CD4-positive, alpha-beta T cell treated with Interleukin-1 beta for 1 hour (primary cell): ENCODE data around the gene ING4.
"Not testable (repeated sequence)": the region's sequence is repeated elsewhere in the genome, so short reads cannot be mapped to it uniquely, and the experiment has no call there.

Source experiments
- DNase-seq, 2 donors: peaks; one replicate each; pipeline ENCODE4 v3.0.0-alpha.2; 2020 to 2022

The ING4 gene

GRCh38 chr12:6662906-6663742, at the start of gene ING4:
ING4 (minus strand) TSS chr12:6663119; CDS start chr12:6663101, 18 bp downstream.
- DNase-seq, result peak; percentile 98 to 99

- peak; percentile 42 to 82 for DNase-seq
Measured at GRCh38 chr12:6708960-6709394, 46.1 kb upstream of the ING4 start.

GRCh38 chr12:6708351-6708750, 45.4 kb upstream of the ING4 start:
- not testable (repeated sequence) for DNase-seq

- DNase-seq, result no peak
Measured at GRCh38 chr12:6703631-6704030, 40.7 kb upstream of the ING4 start.

DNA sequence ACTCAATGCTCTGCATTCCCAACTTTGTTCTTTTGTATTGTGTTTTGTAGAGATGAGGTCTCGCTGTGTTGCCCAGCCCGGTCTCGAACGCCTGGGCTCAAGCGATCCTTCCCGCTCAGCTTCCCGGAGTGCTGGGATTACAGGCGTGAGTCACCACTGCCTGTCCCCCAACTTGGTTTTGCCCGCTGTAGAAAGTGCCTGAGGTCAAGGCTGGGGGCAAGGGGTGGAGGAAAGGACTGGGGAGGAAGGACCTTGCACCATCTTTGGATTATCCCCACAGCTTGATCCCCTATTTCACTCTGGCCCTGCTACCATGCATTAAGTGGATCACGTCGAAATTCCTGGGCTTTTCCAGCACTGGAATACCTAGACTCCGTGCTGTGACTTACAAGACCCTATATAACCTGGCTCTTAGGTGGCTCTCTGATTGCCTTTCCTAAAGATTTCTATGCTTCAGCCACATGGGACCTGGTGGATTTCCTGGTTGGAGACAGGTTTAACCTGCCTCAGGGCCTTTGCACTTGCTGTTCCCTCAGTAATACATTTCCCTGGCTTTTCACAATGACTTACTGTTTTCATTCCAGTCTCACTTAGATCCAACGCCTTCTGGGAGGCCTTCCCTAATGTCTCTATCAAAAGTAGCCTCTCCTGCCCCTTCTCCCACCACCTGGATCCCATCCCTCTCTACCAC, 38.3 kb upstream of the ING4 start:
- no peak for DNase-seq

GRCh38 chr12:6700646-6701051, 37.7 kb upstream of the ING4 start, which contains the start of gene PIANP:
PIANP (minus strand) TSS chr12:6700815; CDS start chr12:6698061, 2,754 bp downstream.
- DNase-seq, result peak; percentile 39 to 45

- DNase-seq, result no peak
Measured at GRCh38 chr12:6699989-6700645, 37.2 kb upstream of the ING4 start.

DNA sequence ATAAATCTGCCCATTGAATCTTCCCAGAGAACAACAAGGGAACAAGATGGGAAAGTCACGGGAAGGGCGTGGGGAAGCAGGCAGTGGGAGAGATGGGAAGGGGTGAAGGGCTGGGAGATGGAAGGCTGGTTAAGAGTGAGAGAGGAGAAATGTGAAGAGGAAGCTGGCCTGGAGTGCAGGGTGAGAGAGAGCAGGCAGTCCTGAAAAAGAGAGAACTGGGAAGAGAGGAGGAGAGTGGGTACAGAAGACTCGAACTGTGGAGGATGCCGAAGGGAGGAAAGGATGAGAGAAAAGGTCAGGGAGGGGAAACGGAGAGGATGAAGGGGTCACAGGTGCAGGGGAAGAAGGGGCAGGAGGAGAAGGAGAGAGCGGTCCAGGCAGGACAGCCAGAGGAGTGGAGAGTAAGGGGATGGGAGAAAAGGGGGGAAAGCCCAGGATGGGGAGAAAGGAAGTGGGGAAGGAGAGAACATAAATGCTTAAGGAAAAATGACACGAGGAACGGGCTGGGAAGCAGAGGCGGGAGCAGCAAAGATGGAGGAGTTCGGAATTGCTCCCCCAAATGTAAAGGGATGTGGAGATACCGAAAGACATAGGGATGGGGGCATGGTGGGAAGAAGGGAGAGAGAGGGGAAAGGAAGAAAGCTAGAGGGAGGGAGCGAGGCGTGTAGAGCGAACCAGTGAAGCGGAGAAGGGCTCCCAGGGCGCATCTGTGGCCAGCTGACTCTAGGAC, 36.5 kb upstream of the ING4 start:
- DNase-seq, result no peak

- DNase-seq, result no peak
Measured at GRCh38 chr12:6698352-6699046, 35.6 kb upstream of the ING4 start.

- peak; percentile 17 to 24 for DNase-seq
Measured at GRCh38 chr12:6697584-6698351, 34.8 kb upstream of the ING4 start.

GRCh38 chr12:6696690-6697583, 34.0 kb upstream of the ING4 start:
- DNase-seq, result peak in 1 of 2 donors; percentile 20

GRCh38 chr12:6695313-6696045, 32.6 kb upstream of the ING4 start:
- DNase-seq, result no peak

- no peak for DNase-seq
Measured at GRCh38 chr12:6694701-6695100, 31.8 kb upstream of the ING4 start.

DNA sequence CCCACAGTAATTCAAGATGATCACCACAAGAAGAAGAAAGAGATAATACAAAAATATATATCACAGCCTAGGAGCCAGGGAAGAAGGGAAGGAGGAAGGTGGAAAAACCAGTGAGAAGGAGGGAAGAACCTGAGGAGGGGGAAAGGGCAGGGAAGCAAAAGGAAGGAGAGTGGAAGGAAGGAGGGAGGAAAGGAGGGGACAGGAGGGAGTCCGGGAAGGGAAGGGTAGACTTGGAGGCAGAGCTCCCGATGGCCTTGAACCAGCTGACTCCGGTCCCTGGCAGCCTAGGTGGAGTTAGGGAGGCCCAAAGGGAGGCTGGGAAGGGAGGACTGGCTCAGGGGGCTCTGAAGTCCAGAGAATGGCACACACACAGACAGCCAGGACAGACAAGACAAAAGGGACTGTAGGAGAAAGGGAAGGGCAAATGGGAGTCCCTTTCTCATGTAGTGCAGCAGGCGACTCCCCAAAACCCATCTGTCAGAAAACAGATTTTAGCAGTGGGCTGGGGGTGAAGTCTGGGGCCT, 31.0 kb upstream of the ING4 start:
- DNase-seq, result no peak

DNA sequence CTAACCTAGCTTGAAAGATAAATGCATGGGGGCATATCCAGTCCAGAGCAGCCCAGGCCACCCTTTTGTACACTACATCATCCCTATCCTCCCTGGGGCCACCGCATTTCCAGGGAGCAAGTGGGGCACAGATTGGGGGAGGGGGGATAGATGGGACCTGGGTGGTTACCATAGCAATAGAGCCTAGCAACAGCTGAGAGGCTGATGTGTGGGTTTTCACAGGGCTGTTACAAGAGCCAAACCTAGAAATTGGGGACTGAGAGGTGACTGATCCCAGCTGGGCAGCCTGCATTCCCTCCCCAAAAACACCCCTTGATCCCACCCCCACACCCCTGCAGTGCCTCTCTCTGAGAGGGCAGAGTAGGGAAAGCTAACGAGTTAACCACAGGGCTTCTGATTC, 30.0 kb upstream of the ING4 start:
- DNase-seq, result no peak

DNA sequence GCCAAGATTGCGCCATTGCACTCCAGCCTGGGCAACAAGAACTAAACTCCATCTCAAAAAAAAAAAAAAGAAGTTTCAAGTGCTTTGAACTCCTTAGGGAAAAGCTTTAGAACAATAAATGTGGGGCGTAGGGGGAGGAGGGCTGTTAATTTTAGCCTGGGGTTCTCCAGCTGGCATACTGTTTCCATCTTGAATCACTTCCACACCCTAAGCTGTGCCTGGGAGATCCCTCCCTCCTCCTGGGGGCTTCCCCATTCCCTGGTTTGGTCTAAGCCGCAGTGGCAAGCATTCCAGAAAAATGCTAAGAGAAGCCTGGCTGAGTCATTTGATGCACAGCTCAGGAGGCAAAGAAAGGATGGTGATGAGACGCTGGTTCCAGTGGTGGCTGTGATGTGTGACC, 28.6 kb upstream of the ING4 start:
- no peak for DNase-seq

DNA sequence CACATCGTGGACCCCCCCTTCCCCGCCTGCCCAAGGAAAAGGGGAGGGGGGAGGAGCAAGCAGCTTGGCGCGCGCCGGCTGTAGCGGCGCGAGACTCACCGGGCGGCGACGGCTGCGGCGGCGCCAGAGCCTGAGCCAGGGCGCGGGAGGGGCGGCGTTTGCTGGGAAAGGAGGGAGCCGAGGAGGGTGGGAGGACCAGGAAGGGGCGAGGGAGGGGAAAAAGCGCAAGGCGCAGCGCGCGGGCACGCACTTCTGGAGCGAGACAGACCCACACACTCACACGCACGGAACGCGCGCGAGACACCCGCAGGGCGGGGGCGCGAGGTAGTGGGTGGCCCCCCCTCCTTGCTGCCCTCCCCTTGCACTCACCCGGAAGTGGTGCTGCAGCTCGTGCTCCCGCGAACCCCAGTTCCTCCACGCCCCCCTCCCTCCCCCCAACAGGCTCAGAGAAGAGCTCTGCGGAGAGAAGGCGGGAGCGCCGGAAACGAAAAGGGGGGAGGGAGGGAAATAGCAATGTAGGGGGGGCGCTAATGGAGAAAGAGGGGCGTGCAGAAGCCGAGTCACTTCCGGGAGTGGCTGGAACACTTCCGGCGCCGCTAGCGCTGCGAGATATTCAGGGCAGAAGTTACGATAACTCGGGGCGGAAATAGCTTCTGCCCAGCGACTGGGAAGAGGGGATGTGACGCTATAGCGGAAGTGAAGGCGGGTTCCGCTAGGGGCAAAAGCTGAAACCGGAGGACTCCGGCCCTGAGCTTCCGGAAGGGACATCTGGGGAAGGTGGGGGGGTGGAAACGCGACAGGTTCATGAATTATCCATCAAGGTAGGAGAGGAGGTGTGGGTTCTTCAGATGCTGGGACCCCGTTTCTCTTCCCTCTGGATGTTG, 26.3 kb upstream of the ING4 start, which contains the start of gene ZNF384:
Gene ZNF384 (minus strand): TSS at position 377 of the 884 bp plus-strand sequence. CDS start 9,855 bp downstream, outside the sequence.
- DNase-seq, result peak; percentile 97 to 98

DNA sequence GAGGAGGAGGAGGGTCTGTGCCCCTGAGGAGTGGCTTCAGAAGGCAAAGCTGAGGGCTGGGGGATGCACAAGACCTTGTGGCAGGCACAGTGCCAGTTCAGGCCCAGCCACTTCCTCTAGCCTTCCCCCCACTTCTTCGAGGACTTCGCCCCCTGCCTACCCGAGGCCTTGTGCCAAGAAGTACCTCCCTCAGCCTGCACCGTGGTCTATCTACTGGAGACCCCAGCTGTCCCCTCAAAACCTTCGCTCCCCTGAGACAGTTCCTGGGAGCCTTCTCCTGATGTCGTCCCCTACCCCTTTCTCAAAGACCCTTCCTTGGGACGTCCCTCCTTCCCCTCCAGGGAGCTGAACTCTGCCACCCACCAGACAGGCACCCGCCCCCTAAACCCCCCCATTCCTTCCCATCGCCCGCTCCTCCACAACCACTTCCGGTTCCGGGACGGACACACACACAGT, 25.7 kb upstream of the ING4 start:
- DNase-seq, result peak in 1 of 2 donors; percentile 50
